GM18508 (cell line): ENCODE data around the gene AGAP1.

Experiments
- ATAC-seq: cut with Tn5 transposase; IDR thresholded peaks from one replicate; pipeline ENCODE4 v1.9.1; 2021; ENCODE audit warnings: moderate number of reproducible peaks; ENCODE audit not compliant: insufficient read depth, unreplicated experiment

Gene AGAP1

GRCh38 chr2:235765181-235765820 is 271.5 kb downstream of the AGAP1 start:
- ATAC-seq: no peak

DNA sequence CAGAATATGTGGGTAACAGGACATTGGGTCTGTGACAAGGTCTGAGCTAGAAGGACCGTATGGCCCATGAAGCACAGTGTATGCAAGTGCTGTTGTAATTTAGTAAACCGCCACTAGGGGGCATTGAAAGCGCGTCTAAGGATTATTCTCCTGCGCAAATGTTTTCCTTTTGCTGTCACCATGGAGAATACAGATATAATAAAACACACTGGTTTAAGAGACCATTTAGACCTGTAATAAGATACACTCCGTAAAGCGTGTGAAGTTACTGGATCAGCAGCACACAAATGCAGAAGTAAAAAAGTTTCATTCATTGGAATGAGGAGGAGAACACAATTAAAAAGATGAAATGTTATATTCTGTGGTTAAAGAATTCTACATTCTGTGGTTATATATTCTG is 272.4 kb downstream of the AGAP1 start:
- ATAC-seq: no peak

GRCh38 chr2:235768606-235769005 is 274.8 kb downstream of the AGAP1 start:
- no peak for ATAC-seq

- no peak for ATAC-seq
Observed at GRCh38 chr2:235769046-235769445, 275.2 kb downstream of the AGAP1 start.

DNA sequence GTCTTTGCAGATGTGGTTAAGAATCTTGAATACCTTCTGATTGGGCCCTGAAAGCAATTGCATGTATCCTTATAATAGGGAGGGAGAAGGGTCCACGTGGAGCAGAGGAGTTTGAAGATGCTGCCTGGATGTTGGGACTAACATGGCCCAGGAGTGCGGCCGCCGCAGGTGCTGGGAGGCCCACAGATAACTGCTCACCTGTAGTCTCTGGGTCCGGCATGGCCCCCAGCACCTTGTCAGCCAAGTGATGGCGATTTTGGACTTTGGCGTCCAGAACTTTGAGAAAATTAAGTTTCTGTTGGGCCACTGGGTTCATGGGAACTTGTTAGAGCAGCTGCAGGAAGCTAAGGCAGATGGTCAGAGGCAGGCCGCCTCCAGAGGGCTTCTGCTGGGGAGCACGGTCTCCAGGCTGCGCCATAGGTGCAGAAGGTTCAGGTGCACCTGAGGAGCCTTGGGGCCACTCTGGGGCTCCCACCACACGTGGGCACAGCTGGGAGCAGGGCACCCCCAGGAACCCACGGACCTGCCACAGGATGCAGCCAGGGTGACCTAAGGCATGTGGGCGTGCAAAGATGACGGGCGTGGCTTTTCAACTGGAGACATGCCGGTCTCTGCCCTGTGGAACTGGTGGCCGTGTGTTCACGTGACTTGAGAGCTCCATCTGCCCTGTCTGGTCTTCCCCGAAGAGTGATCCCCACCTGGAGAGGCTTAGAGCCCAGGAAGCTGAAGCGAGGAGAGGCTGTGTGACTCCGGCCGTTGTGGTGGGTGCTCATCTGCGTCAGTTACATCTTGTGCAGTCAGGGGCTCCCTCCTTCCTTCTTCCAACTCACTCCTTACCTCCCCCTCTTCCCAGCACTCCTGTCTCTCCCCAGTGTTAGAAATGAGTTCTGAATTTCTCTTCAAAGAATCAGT is 277.3 kb downstream of the AGAP1 start:
- no peak for ATAC-seq

DNA sequence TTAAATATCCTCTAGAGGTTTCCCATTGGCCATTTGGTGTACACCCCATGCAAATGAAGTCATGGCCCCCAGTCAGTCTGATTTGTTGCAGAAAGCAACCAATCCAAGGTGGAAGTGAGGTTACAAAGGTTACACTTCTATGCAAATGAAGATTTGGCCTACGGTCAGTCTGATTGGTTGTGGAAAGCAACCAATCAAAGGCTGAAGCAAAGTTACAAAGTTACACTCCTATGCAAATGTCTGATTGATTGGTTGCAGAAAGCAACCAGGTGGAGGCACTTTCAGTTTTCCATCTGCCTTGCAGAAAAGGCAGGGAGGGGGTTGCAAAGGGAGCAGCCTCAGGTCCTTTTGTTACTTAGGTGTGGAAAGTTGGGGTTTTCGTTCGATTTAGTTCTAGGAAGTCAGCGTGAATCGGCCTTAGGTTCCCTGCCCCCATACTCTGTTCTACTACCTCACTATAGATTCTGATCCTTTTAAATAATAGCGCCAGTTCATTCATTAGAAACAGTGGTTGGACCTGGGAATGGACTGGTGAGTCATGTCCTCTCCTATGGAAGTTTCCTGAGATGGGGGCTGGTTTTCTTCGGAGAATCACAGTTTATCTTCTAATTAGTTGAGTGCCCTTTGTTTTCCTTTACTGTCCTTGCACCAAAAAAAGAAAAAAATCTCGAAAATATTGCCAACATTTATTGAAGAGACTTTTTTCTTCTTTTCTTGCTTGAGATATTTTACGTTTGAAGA is 279.5 kb downstream of the AGAP1 start:
- ATAC-seq: no peak

GRCh38 chr2:235774153-235774870 is 280.5 kb downstream of the AGAP1 start:
- no peak for ATAC-seq

DNA sequence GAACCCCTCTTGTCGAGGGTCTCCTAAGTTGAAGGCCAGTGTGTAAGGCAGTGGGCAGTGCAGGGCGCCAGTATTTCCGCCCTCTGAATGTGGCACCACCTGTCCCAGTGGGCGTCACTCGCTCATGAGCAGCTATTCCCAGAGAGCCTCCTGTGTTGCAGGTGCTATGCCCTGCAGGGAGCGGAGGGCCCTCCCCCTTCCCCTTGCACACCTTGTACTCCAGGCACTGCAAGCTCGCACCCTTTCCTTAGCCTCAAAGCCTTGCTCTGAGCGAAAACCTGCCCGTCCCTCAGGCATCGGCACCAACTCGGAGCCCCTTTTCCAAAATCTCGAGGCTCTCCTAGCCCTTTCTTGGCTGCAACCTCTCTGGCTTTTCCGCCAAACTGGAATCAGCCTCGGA is 282.7 kb downstream of the AGAP1 start:
- ATAC-seq: no peak

GRCh38 chr2:235779444-235779896 is 285.6 kb downstream of the AGAP1 start:
- ATAC-seq: no peak

- no peak for ATAC-seq
Observed at GRCh38 chr2:235780401-235780800, 286.6 kb downstream of the AGAP1 start.

GRCh38 chr2:235781775-235782174 is 287.9 kb downstream of the AGAP1 start:
- no peak for ATAC-seq

DNA sequence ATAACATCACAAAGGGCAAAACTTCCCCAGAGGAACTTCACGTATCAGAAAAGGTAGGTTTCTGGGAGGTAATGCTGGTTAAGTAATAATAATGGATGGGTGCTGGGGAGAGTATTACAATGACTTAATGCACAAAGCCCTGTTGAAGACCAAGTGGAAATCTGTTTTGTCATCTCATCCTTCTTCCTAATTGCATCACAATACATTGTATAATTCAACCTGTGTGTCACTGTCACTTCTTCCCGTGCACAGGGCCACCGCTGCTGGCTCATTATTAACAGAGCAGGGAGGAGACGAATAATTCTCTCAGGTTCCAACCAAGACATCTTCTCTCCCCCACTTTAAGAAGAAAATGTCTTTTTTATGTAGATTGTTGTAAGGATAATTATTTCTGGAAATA is 290.9 kb downstream of the AGAP1 start:
- ATAC-seq: no peak

- no peak for ATAC-seq
Observed at GRCh38 chr2:235789552-235789951, 295.7 kb downstream of the AGAP1 start.

- ATAC-seq: no peak
Observed at GRCh38 chr2:235793163-235793752, 299.4 kb downstream of the AGAP1 start.

- no peak for ATAC-seq
Observed at GRCh38 chr2:235799281-235799680, 305.4 kb downstream of the AGAP1 start.

DNA sequence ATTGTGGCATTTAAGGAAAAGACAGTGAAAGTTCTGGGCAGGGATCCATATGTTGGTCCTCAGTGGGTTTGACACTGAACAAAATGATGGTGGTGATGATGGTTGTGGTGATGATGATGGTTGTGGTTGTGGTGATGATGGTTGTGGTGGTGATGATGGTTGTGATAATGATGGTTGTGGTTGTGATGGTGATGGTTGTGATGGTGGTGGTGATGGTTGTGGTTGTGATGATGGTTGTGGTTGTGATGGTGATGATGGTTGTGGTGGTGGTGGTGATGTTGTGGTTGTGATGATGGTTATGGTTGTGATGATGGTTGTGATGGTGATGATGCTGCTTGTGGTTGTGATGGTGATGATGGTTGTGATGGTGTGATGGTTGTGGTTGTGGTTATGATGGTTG is 308.7 kb downstream of the AGAP1 start:
- no peak for ATAC-seq

GRCh38 chr2:235803028-235803427 is 309.2 kb downstream of the AGAP1 start:
- ATAC-seq: no peak

DNA sequence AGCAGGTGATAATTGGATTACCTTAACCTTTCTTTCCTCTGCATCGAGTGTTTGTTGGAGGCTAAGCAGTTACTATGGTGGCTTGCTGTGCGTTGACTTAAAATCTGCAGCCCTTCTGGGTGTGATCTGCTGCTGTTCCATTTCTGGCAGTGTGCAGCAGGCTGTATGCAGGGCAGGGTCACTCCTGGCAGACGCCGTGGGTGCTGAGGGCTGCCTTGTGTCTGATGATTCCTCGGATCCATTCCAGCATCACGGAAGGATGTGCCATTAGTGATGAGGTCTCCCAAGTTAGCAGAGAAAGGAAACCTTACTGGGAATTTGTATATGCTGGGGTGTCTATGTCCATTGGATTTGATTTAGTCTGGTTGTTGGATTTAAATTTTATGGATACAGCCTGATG is 310.8 kb downstream of the AGAP1 start:
- no peak for ATAC-seq

GRCh38 chr2:235806986-235807750 is 313.3 kb downstream of the AGAP1 start:
- ATAC-seq: no peak
